Esophagus mucosa (tissue), 1 donor: Measurements from ENCODE around the gene ING5. TPM values are rescaled to one million over a fixed set of nuclear protein-coding genes. Genes with fewer than 3 reads are reported as not detected.

ENCODE experiments used
- ATAC-seq: fragments of 200-7000 bp; cut with Tn5 transposase; one replicate; pipeline ENCODE4 v1.9.1; 2020
- total RNA-seq: library from RNA; stranded (reverse); gene quantifications from one replicate; pipeline ENCODE4 v1.2.4, GENCODE V29; 2023
- donor health status: DM: yes; HTN: yes; CAD: no.

Gene ING5
- total RNA-seq, 1 donor from 2014 or later = 16.5 TPM

GRCh38 chr2:241777686-241778627 is 76.1 kb downstream of the ING5 start:
- ATAC-seq = peak; percentile 26

Other genes with a start within 250 kb of the ING5 start
- 82.4 TPM for gene STK25, start 193.5 kb upstream of the ING5 start, total RNA-seq
- 35.0 TPM for gene BOK, start 143.3 kb upstream of the ING5 start, total RNA-seq
- 38.9 TPM for gene THAP4, start 64.9 kb upstream of the ING5 start, total RNA-seq
- 38.3 TPM for gene ATG4B, start 64.3 kb upstream of the ING5 start, total RNA-seq
- gene DTYMK, start 15.2 kb upstream of the ING5 start, total RNA-seq = 32.4 TPM
- 20.1 TPM for gene D2HGDH, start 32.6 kb downstream of the ING5 start, total RNA-seq
- gene GAL3ST2, start 74.8 kb downstream of the ING5 start, total RNA-seq = not detected
- not detected for gene NEU4, start 107.2 kb downstream of the ING5 start, total RNA-seq
- gene PDCD1, start 156.9 kb downstream of the ING5 start, total RNA-seq = 0.20 TPM
- not detected for gene RTP5, start 167.7 kb downstream of the ING5 start, total RNA-seq